Keratinocyte (primary cell): ENCODE results near the gene CENPH. TPM values are rescaled to one million over a fixed set of nuclear protein-coding genes. Genes with fewer than 3 reads are reported as not detected.
"Not testable (repeated sequence)": the region's sequence is repeated elsewhere in the genome, so short reads cannot be mapped to it uniquely, and the experiment has no call there.

Experiments used
- DNase-seq: peaks from one replicate; pipeline ENCODE4 v3.0.0-alpha.2; 2011; ENCODE audit warnings: low read depth, missing footprints, low spot score
- FAIRE-seq: peaks from 2 replicates; lab custom pipeline; 2011; peaks lifted over from hg19 to GRCh38; lab: Jason Lieb, UNC
- H2AFZ ChIP-seq: 2 replicates; pipeline ENCODE4 v1.6.0; 2012; ENCODE audit warnings: low read length, control low read depth, inconsistent platforms; ENCODE audit not compliant: control insufficient read depth
- H3K27ac ChIP-seq: 2 replicates; pipeline ENCODE4 v1.5.1; 2011; ENCODE audit warnings: low read length; ENCODE audit not compliant: control insufficient read depth, insufficient read depth
- H3K27me3 ChIP-seq: 3 replicates; pipeline ENCODE4 v1.6.0; 2011; ENCODE audit warnings: low read length; ENCODE audit not compliant: control insufficient read depth, insufficient read depth; ENCODE audit errors: extremely low read depth
- H3K36me3 ChIP-seq, 2 experiments: 2 replicates in 1 of 2; 3 replicates in 1 of 2; pipeline ENCODE4 v1.5.1; 2011; ENCODE audit warnings: low read length in 2 of 2, mild to moderate bottlenecking in 1 of 2; ENCODE audit not compliant: control insufficient read depth in 2 of 2, insufficient read depth in 2 of 2; ENCODE audit errors: extremely low read depth in 1 of 2
- H3K4me1 ChIP-seq: 3 replicates; pipeline ENCODE4 v1.5.1; 2011; ENCODE audit warnings: low read length; ENCODE audit not compliant: control insufficient read depth, insufficient read depth; ENCODE audit errors: extremely low read depth
- H3K4me2 ChIP-seq: 3 replicates; pipeline ENCODE4 v1.6.0; 2011; ENCODE audit warnings: low read depth, low read length; ENCODE audit not compliant: control insufficient read depth, insufficient read depth; ENCODE audit errors: extremely low read depth
- H3K4me3 ChIP-seq, 3 experiments: fragments of 200-600 bp in 1 of 3; sonication (generic) in 1 of 3; 2 replicates in 2 of 3; 3 replicates in 1 of 3; pipeline ENCODE4 v1.5.1; 2011 to 2016; ENCODE audit warnings: low read length in 3 of 3, mild to moderate bottlenecking in 3 of 3, control low read depth in 2 of 3, inconsistent platforms in 1 of 3, low read depth in 1 of 3, mixed read lengths in 1 of 3, mixed run types in 1 of 3, moderate library complexity in 1 of 3; ENCODE audit not compliant: control insufficient read depth in 2 of 3, insufficient read depth in 2 of 3; ENCODE audit errors: extremely low read depth in 1 of 3
- H3K79me2 ChIP-seq: 2 replicates; pipeline ENCODE4 v1.6.0; 2012; ENCODE audit warnings: low read length; ENCODE audit not compliant: control insufficient read depth, insufficient read depth
- H3K9ac ChIP-seq: 3 replicates; pipeline ENCODE4 v1.6.0; 2011; ENCODE audit warnings: low read length; ENCODE audit not compliant: control insufficient read depth, insufficient read depth; ENCODE audit errors: extremely low read depth
- H3K9me1 ChIP-seq: 3 replicates; pipeline ENCODE4 v1.6.0; 2011; ENCODE audit warnings: low read length; ENCODE audit not compliant: control insufficient read depth, insufficient read depth; ENCODE audit errors: extremely low read depth
- H3K9me3 ChIP-seq: 2 replicates; pipeline ENCODE4 v1.5.1; 2012; ENCODE audit warnings: low read depth, low read length; ENCODE audit not compliant: control insufficient read depth
- H4K20me1 ChIP-seq: 3 replicates; pipeline ENCODE4 v1.6.0; 2011; ENCODE audit warnings: low read length; ENCODE audit not compliant: control insufficient read depth, insufficient read depth; ENCODE audit errors: extremely low read depth
- CTCF ChIP-seq, 3 experiments: IDR thresholded peaks in 1 of 3; conservative IDR thresholded peaks in 1 of 3; optimal IDR thresholded peaks in 1 of 3; 2 replicates in 2 of 3; 3 replicates in 1 of 3; pipeline versions ENCODE3 to v1.5.1; 2011; ENCODE audit warnings: low read length in 3 of 3, mild to moderate bottlenecking in 3 of 3, moderate library complexity in 2 of 3, control low read depth in 1 of 3, inconsistent platforms in 1 of 3; ENCODE audit not compliant: insufficient read depth in 2 of 3; ENCODE audit errors: extremely low read depth in 1 of 3
- EZH2 ChIP-seq: IDR thresholded peaks from one replicate; pipeline ENCODE4 v1.6.1; 2012; ENCODE audit warnings: inconsistent platforms, mild to moderate bottlenecking, low read length, moderate library complexity
- dilution Hi-C: fragments of 300-500 bp; cut with MboI; formaldehyde crosslinking; loops from one replicate; pipeline ENCODE4 v1.7.0; 2020; ENCODE audit warnings: low sequenced_read_pairs; ENCODE audit not compliant: extremely low pct_ligation_motif_present
- polyA plus RNA-seq, 5 experiments: library from polyadenylated mRNA; depleted of rRNA in 3 of 5; stranded (reverse) in 3 of 5; stranded (forward) in 1 of 5; unstranded in 1 of 5; fragments of >200 nt; gene quantifications; 1 replicate in 1 of 5; 2 replicates in 3 of 5; 3 replicates in 1 of 5; pipeline versions ENCODE4 v1.2.1 to v1.2.3, GENCODE V29; 2011 to 2012; ENCODE audit warnings: missing spikeins in 2 of 5, low read depth in 1 of 5, low replicate concordance in 1 of 5

The CENPH gene
- polyA plus RNA-seq, 1 donor (not counting 4 experiments of a cell fraction or from before 2014, with no cell fraction given): 13.4 TPM

GRCh38 chr5:69217548-69218526, 28.5 kb downstream of the CENPH start:
- Histone ChIP-seq H3K4me3 (peak overlapping the region; percentile 91 to 97 (median 92)), H3K4me1 (peaks cover 15% of the 10 kb centered on the region), H3K9me3 (no peaks in the 10 kb centered on the region), H2AFZ (peak overlapping the region; percentile 100), H3K9me1 (no peaks in the 10 kb centered on the region), H3K36me3 (no peaks in the 10 kb centered on the region), H3K4me2 (peak overlapping the region; percentile 90), H3K27ac (peak overlapping the region; percentile 81), H3K27me3 (no peaks in the 10 kb centered on the region), H4K20me1 (no peaks in the 10 kb centered on the region), H3K9ac (peak overlapping the region; percentile 89), H3K79me2 (peaks cover 31% of the 10 kb centered on the region)
- DNase-seq: no peak
- dilution Hi-C loops: no loop called here
- FAIRE-seq: peak; percentile 76
- TF ChIP-seq EZH2 (no peak), CTCF (optimal IDR thresholded peaks at IDR 0.05 in 1 of 3, IDR thresholded peaks at IDR 0.05 in 1 of 3, conservative IDR thresholded peaks at IDR 0.05 in 1 of 3; ENCODE audit: extremely low read depth in 1 of 3, insufficient read depth in 2 of 3, low read length in 3 of 3) (peak in 2 of 3 experiments; percentile 1 to 20)

- FAIRE-seq (no peak), DNase-seq (no peak)
- Histone ChIP-seq H3K9ac (no peak overlapping the region), H3K4me3 (no peak overlapping the region), H3K36me3 (no peaks in the 10 kb centered on the region), H3K27me3 (no peaks in the 10 kb centered on the region), H3K4me1 (peaks cover 10% of the 10 kb centered on the region), H3K27ac (no peak overlapping the region), H2AFZ (no peak overlapping the region), H3K9me1 (no peaks in the 10 kb centered on the region), H4K20me1 (no peaks in the 10 kb centered on the region), H3K4me2 (no peak overlapping the region), H3K9me3 (no peaks in the 10 kb centered on the region), H3K79me2 (peaks cover 35% of the 10 kb centered on the region)
- dilution Hi-C loops: no loop called here
- TF ChIP-seq EZH2 (no peak), CTCF (optimal IDR thresholded peaks at IDR 0.05 in 1 of 3, IDR thresholded peaks at IDR 0.05 in 1 of 3, conservative IDR thresholded peaks at IDR 0.05 in 1 of 3; ENCODE audit: extremely low read depth in 1 of 3, insufficient read depth in 2 of 3, low read length in 3 of 3) (no peak)
These were observed 30.6 kb downstream of the CENPH start for GRCh38 chr5:69219939-69220338.

- dilution Hi-C loops: not testable (repeated sequence)
These were observed 31.0 kb downstream of the CENPH start for GRCh38 chr5:69220371-69220770.

More at GRCh38 chr5:69220371-69220770, 31.0 kb downstream of the CENPH start:
- not testable (repeated sequence) for H3K9me3 ChIP-seq, H3K36me3 ChIP-seq, H3K27ac ChIP-seq, FAIRE-seq, H3K27me3 ChIP-seq, DNase-seq, H3K4me3 ChIP-seq, H2AFZ ChIP-seq, H3K9ac ChIP-seq, H3K9me1 ChIP-seq, H4K20me1 ChIP-seq, H3K4me2 ChIP-seq
- Histone ChIP-seq H3K79me2 (peaks cover 35% of the 10 kb centered on the region), H3K4me1 (peaks cover 10% of the 10 kb centered on the region)
